GM18907 (cell line): ENCODE results near the gene ARID5A.

Source experiments
- ATAC-seq: cut with Tn5 transposase; IDR thresholded peaks from one replicate; pipeline ENCODE4 v1.9.1; 2021; ENCODE audit warnings: mild to moderate bottlenecking, moderate library complexity; ENCODE audit not compliant: unreplicated experiment

The ARID5A gene

GRCh38 chr2:96594282-96594681 lies 57.7 kb downstream of the ARID5A start:
- no peak for ATAC-seq

GRCh38 chr2:96594691-96595152 lies 58.2 kb downstream of the ARID5A start:
- ATAC-seq: no peak

- no peak for ATAC-seq
Observed at GRCh38 chr2:96596596-96596995, 60.0 kb downstream of the ARID5A start.

- no peak for ATAC-seq
Observed at GRCh38 chr2:96599941-96600340, 63.4 kb downstream of the ARID5A start.

- no peak for ATAC-seq
Observed at GRCh38 chr2:96601382-96602292, 65.1 kb downstream of the ARID5A start.
